ENCODE results near the gene TSPAN12.
A peak's percentile ranks its signal among the peaks of the same experiment; 100 is the strongest.

The TSPAN12 gene

DNA sequence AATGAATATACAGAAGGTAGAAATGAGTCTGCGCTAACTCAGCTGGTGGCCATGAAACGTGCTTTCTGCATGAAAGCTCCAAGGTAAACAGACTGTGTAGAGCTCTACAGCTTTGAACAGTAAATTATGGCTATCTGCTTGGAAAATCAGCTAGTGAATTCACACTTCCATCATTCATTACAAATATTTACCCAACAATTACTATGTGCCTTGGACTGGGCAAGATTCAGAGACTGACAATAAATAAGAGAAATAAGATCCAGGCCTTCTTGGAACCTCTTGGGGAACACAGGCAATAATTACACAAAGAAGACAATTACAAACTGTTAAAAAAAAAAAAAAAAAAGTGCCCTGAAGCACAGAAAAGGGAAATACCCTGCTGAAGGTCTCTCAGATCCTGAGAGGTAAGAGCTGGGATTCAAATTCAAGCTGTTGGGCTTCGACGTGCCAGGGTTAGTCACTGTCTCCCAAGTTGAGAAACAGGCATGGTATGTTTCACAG, 15.8 kb downstream of the TSPAN12 start (continued):
- TF ChIP-seq INSM2 (tag by site-specific recombination; IDR thresholded peaks at IDR 0.05) (peak; percentile 91), BCL11A (tag by site-specific recombination; IDR thresholded peaks at IDR 0.05; ENCODE audit: low read depth) (peak; percentile 74), ZNF670 (tag by site-specific recombination; IDR thresholded peaks at IDR 0.05; ENCODE audit: low read depth) (no peak), KLF10 (tag by site-specific recombination; IDR thresholded peaks at IDR 0.05) (peak; percentile 78), OSR2 (tag by site-specific recombination; IDR thresholded peaks at IDR 0.05) (peak; percentile 94), ZNF596 (tag by site-specific recombination; IDR thresholded peaks at IDR 0.05) (peak; percentile 42), ZNF416 (tag by site-specific recombination; IDR thresholded peaks at IDR 0.05) (no peak), ZNF501 (tag by site-specific recombination; IDR thresholded peaks at IDR 0.05) (peak; percentile 82), ZBTB1 (tag by site-specific recombination; IDR thresholded peaks at IDR 0.05) (peak; percentile 79; the same call in 1 of the 2 replicates), ZNF221 (tag by site-specific recombination; IDR thresholded peaks at IDR 0.05; ENCODE audit: borderline replicate concordance) (no peak), TCF7L2 (IDR thresholded peaks at IDR 0.05; ENCODE audit: borderline replicate concordance, low read depth, low read length) (peak; percentile 50; the same call in 1 of the 2 replicates), ZBTB20 (tag by site-specific recombination; IDR thresholded peaks at IDR 0.05) (peak; percentile 33), ZNF785 (tag by site-specific recombination; IDR thresholded peaks at IDR 0.05) (no peak), ZNF664 (tag by site-specific recombination; IDR thresholded peaks at IDR 0.05) (peak; percentile 55; the same call in 1 of the 2 replicates), BCL6B (tag by site-specific recombination; IDR thresholded peaks at IDR 0.05) (no peak), ZNF146 (tag by site-specific recombination; IDR thresholded peaks at IDR 0.05) (no peak), ZNF692 (tag by site-specific recombination; IDR thresholded peaks at IDR 0.05) (no peak), ZNF701 (tag by site-specific recombination; IDR thresholded peaks at IDR 0.05) (no peak), ZFP37 (tag by site-specific recombination; IDR thresholded peaks at IDR 0.05) (no peak), ZNF350 (tag by site-specific recombination; IDR thresholded peaks at IDR 0.05) (no peak), ZNF10 (tag by site-specific recombination; IDR thresholded peaks at IDR 0.05) (0 out of 2 replicates have a peak, but pooled peaks have one; percentile 49), ZNF266 (tag by site-specific recombination; IDR thresholded peaks at IDR 0.05; ENCODE audit: low read depth) (no peak), ZNF211 (tag by site-specific recombination; IDR thresholded peaks at IDR 0.05; ENCODE audit: low read depth) (no peak), PRDM1 (tag by site-specific recombination; IDR thresholded peaks at IDR 0.05) (no peak), ZNF16 (tag by site-specific recombination; IDR thresholded peaks at IDR 0.05; ENCODE audit: low read depth) (no peak), ZXDB (tag by site-specific recombination; IDR thresholded peaks at IDR 0.05) (peak; percentile 80), ZNF449 (tag by site-specific recombination; IDR thresholded peaks at IDR 0.05) (peak; percentile 96)
- TF ChIP-seq, protein P1, sequence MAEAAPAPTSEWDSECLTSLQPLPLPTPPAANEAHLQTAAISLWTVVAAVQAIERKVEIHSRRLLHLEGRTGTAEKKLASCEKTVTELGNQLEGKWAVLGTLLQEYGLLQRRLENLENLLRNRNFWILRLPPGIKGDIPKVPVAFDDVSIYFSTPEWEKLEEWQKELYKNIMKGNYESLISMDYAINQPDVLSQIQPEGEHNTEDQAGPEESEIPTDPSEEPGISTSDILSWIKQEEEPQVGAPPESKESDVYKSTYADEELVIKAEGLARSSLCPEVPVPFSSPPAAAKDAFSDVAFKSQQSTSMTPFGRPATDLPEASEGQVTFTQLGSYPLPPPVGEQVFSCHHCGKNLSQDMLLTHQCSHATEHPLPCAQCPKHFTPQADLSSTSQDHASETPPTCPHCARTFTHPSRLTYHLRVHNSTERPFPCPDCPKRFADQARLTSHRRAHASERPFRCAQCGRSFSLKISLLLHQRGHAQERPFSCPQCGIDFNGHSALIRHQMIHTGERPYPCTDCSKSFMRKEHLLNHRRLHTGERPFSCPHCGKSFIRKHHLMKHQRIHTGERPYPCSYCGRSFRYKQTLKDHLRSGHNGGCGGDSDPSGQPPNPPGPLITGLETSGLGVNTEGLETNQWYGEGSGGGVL (tag by site-specific recombination; IDR thresholded peaks at IDR 0.05), result no peak
- TF ChIP-seq, protein P2, sequence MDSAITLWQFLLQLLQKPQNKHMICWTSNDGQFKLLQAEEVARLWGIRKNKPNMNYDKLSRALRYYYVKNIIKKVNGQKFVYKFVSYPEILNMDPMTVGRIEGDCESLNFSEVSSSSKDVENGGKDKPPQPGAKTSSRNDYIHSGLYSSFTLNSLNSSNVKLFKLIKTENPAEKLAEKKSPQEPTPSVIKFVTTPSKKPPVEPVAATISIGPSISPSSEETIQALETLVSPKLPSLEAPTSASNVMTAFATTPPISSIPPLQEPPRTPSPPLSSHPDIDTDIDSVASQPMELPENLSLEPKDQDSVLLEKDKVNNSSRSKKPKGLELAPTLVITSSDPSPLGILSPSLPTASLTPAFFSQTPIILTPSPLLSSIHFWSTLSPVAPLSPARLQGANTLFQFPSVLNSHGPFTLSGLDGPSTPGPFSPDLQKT (IDR thresholded peaks at IDR 0.05; ENCODE audit: borderline replicate concordance, low read depth, low read length), result no peak
- TF ChIP-seq, protein P3, sequence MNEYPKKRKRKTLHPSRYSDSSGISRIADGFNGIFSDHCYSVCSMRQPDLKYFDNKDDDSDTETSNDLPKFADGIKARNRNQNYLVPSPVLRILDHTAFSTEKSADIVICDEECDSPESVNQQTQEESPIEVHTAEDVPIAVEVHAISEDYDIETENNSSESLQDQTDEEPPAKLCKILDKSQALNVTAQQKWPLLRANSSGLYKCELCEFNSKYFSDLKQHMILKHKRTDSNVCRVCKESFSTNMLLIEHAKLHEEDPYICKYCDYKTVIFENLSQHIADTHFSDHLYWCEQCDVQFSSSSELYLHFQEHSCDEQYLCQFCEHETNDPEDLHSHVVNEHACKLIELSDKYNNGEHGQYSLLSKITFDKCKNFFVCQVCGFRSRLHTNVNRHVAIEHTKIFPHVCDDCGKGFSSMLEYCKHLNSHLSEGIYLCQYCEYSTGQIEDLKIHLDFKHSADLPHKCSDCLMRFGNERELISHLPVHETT (tag by site-specific recombination; IDR thresholded peaks at IDR 0.05), result peak; percentile 92

All from HEK293 (cell line).